ENCODE results near the gene ADRA2A. TPM values are rescaled to one million over a fixed set of nuclear protein-coding genes. Genes with fewer than 3 reads are reported as not detected.

Gene ADRA2A
- polyA plus RNA-seq, 1 experiment: not detected

GRCh38 chr10:111075577-111076185 lies 1.1 kb upstream of the ADRA2A start:
- Histone ChIP-seq H3K4me3 (ENCODE audit: low read depth, low read length) (no peak overlapping the region), H3K9me3 (ENCODE audit: control insufficient read depth, insufficient read depth, low read length) (peaks cover 15% of the 10 kb centered on the region), H3K27me3 (ENCODE audit: control insufficient read depth, insufficient read depth, low read length) (peaks cover 61% of the 10 kb centered on the region), H3K27ac (ENCODE audit: low read depth, low read length) (no peak overlapping the region)
- DNase-seq (ENCODE audit: low read depth, low spot score): no peak
- ChIA-PET POLR2A (no interaction called here), CTCF (interaction anchor here (0.5 to 1.6 kb wide), 12 partner anchors 8 to 468 kb away, joined by 3 to 10 read pairs (median 3); no protein-coding TSS in a partner anchor)
- no peak for TF ChIP-seq CTCF (IDR thresholded peaks at IDR 0.05; ENCODE audit: low read depth, low read length)

GRCh38 chr10:111076191-111076681 lies 593 bp upstream of the ADRA2A start:
- ChIA-PET POLR2A (no interaction called here), CTCF (interaction anchor here (0.5 to 2.0 kb wide), 13 partner anchors 9 to 1061 kb away, joined by 3 to 10 read pairs (median 3); no protein-coding TSS in a partner anchor)
- H3K27me3 ChIP-seq (ENCODE audit: control insufficient read depth, insufficient read depth, low read length): peaks cover 65% of the 10 kb centered on the region
- peaks cover 15% of the 10 kb centered on the region for H3K9me3 ChIP-seq (ENCODE audit: control insufficient read depth, insufficient read depth, low read length)
- H3K27ac ChIP-seq (ENCODE audit: low read depth, low read length): no peak overlapping the region
- peak; percentile 65 for TF ChIP-seq CTCF (IDR thresholded peaks at IDR 0.05; ENCODE audit: low read depth, low read length)
- no peak for DNase-seq (ENCODE audit: low read depth, low spot score)
- peak overlapping the region; percentile 43 for H3K4me3 ChIP-seq (ENCODE audit: low read depth, low read length)

GRCh38 chr10:111077479-111077784 lies 603 bp downstream of the ADRA2A start:
- Histone ChIP-seq H3K27me3 (ENCODE audit: control insufficient read depth, insufficient read depth, low read length) (peaks cover 66% of the 10 kb centered on the region), H3K4me3 (ENCODE audit: low read depth, low read length) (no peak overlapping the region), H3K9me3 (ENCODE audit: control insufficient read depth, insufficient read depth, low read length) (peaks cover 15% of the 10 kb centered on the region), H3K27ac (ENCODE audit: low read depth, low read length) (no peak overlapping the region)
- no peak for TF ChIP-seq CTCF (IDR thresholded peaks at IDR 0.05; ENCODE audit: low read depth, low read length)
- ChIA-PET POLR2A (no interaction called here), CTCF (interaction anchor here (2.0 kb wide), 1 partner anchor 1059 kb away, joined by 8 read pairs; no protein-coding TSS in a partner anchor)
- DNase-seq (ENCODE audit: low read depth, low spot score): no peak

GRCh38 chr10:111077785-111078504 lies 1.1 kb downstream of the ADRA2A start:
- Histone ChIP-seq H3K9me3 (ENCODE audit: control insufficient read depth, insufficient read depth, low read length) (peaks cover 15% of the 10 kb centered on the region), H3K27me3 (ENCODE audit: control insufficient read depth, insufficient read depth, low read length) (peaks cover 66% of the 10 kb centered on the region), H3K4me3 (ENCODE audit: low read depth, low read length) (no peak overlapping the region), H3K27ac (ENCODE audit: low read depth, low read length) (no peak overlapping the region)
- CTCF ChIA-PET: interaction anchor here (2.0 kb wide), 1 partner anchor 1059 kb away, joined by 8 read pairs; no protein-coding TSS in a partner anchor
- no peak for DNase-seq (ENCODE audit: low read depth, low spot score)
- POLR2A ChIA-PET: no interaction called here
- TF ChIP-seq CTCF (IDR thresholded peaks at IDR 0.05; ENCODE audit: low read depth, low read length): no peak
